T-helper 1 cell treated with Interleukin-12 subunit alpha and Interleukin-12 subunit beta and Interleukin-4 antibody, amounts not matched to agents 30 ng/mL and 1 ng/mL, for 36 hours (primary cell): ENCODE measurements around the gene MAPK7. TPM values are rescaled to one million over a fixed set of nuclear protein-coding genes. Genes with fewer than 3 reads are reported as not detected.

ENCODE experiments used
- intact Hi-C: fragments of 100-400 bp; cut with micrococcal nuclease; formaldehyde crosslinking; loops from one replicate; pipeline ENCODE4 v1.15.1; 2024
- total RNA-seq: library from RNA; stranded (reverse); gene quantifications from 2 replicates; pipeline ENCODE4 v1.2.3, GENCODE V29; 2022

The MAPK7 gene
- total RNA-seq, 1 donor from 2014 or later: 32.1 TPM

DNA sequence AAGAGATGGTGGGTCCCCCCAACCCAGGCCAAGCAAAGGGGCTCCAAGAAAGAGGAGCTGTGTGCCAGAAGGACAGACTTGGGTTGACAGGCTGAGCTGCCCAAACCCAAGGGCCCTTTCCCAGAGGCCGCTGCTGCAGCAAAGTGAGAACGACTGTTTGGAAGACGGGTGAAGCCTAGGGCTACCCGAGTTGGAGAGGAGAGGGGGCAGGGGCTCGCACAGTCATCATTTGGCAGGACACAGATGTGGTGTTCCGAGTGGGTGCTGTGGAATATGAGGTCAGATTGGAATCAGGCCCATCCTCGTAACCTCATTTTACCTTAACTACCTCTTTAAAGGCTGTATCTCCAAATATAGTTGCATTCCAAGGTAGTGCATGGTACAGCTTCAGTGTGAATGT lies 14.0 kb downstream of the MAPK7 start:
- intact Hi-C loops: no loop called here

DNA sequence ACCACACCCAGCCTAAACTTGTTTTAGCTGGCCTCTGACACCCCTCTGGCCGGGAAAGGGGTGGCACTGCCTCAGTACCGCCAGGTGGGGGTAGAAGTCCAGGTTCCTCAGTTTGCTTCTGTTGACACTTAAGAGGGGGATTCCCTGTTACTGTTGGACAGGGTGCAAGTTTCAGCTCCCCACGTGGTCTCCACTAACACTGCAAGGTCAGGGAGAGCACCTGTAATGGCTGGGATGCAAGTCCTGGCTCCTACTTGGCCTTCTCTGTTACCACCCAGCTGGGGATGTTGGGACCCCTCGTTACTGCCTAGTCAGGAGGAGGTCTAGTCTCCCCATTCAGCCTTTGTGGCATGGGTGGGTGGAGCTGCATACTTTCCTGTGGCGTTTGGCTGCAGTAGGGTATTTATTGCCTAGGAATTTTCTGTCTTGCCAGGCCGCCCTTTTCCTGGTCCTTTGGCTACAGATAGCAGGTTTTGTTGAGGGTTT lies 19.3 kb downstream of the MAPK7 start:
- intact Hi-C loops: no loop called here

DNA sequence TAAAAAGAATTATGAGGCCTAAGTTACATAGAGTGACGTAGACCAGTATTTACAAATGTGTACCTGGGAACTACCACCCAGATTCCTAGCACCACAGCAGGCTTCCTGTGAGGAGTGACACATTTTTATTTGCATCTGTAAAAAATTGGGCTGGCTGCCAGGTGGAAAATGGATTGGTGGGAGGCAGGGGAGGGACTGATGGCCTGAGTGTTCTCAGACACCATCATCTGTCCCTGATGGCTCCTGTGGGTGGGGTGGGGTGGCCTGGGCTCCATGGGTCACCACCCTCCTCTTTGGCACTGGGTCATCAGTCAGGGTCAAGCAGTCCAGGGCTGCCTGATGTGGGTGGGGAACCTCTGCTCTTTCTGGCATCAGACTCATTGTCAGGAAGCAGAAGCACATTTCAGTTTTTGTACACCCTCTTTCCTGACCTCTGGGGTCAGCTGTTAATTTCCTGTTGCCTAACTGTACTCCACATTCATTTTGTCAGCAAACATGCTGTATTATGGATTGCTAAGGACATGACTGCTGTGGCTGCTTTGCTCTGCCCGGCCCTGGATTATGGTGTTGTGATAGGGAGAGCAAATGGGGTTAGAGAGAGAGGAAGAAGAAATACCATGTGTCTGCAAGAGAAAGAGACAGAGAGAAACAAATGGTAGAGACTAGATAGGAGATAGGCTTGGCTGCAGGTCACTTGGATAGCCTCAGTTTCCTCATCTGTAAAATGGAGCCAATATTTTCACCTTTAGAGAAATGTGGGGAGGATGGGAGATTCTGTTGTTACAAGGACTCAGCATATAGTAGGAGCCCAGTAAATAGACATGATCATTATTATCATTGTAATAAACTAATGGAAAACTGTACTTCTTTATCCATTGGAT lies 20.2 kb downstream of the MAPK7 start:
- intact Hi-C loops: no loop called here

DNA sequence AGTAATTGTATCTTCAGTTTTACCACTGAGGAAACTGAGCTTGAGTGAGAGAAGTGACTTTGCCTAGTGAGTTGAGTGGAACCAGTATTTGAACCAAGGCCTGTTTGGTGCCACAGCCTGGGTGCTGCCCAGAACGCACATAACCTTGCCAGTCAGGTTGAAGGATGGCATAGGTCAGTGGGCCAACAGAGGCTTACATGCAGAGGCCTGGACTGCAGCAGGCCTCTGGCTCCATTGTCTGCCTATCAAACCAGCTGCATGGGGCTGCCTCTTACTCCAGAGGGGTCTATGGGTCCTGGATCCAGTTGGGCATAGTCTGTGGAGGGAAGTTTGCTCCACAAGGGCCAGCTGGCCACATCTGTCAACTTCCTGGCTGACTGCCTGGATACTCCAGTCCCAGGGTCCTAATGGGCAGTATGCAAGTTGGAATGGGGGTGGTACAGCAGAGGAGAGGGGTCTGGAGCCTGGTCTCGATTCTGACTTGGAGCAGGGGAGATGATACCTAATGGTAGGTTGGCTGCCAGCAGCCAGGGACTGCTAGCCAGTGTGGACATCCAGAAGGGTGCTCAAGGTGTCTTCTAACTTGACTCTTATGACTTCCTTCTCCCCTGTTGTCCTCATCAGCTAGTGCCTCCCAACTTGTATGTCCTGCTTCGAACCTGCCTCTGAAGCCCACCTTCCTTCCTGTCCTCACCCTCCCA lies 21.6 kb downstream of the MAPK7 start:
- intact Hi-C loops: no loop called here

DNA sequence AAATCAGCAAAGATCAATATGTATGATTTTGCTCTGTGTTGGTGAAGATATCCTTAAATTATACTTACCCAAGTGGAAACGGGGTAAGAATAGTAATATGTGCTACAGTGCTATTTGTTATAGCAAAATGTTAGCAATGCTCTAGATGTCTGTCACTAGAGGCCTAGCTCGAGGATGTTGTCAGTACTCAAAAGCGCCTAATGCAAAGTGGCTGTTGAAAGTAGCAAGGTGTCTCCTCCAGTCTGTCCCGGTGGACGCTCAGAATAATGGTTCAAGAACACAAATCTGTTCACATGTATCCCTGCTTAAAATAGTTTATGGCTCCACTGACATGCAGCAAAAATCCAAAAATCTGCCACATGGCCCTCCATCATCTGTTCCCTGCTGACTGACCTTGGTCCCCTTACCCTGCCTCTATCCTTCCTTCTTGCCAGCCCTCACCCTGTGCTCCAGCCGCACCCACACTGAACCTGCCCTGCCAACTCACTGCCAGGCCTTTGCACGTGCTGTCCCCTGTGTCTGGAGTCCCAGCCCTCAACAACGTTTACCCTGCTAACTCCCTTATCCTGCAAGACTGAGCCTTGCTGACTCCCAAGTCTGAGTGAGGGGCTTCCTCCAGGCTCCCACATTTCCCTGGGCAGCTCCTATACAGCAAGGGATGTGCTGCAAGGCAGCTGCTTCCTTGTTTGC lies 23.2 kb downstream of the MAPK7 start:
- intact Hi-C loops: no loop called here

DNA sequence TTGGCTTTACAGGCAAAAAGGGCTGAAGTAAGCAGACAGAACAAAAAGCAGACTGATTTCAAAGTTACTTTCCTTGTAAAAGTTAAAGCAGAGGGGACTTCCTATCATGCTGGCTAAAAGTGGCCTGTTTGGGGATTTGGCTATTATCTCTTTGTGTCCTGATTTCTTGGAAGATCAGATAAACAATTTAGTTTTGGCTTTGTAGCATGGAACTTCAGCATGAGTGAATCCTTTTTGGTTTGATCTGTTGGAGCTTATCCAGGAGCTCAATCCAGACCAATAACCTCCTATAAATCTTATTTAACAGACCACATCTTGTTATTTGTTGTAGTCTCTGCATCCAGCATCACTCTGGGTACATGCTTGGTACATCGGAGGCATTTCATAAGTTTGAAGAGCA lies 23.9 kb downstream of the MAPK7 start:
- intact Hi-C loops: no loop called here

DNA sequence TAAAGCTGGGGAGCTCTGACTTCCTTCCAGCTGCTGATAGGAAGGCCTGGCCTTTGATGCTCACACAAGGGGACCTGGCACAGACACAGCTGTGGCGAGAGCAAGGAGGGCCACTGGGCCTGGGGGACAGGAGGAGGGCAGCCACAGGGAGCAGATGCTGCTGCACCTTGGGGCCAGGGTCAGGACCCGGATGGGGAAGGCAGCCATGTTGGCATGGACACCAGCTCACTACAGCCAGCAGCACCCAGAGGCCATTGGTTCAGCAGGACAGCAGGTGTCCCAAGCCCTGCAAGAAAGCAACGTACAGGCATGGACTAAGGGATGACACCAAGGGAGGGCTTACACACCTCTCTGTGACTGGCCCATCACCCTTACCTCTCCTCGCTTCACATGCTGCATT lies 24.7 kb downstream of the MAPK7 start:
- intact Hi-C loops: no loop called here

DNA sequence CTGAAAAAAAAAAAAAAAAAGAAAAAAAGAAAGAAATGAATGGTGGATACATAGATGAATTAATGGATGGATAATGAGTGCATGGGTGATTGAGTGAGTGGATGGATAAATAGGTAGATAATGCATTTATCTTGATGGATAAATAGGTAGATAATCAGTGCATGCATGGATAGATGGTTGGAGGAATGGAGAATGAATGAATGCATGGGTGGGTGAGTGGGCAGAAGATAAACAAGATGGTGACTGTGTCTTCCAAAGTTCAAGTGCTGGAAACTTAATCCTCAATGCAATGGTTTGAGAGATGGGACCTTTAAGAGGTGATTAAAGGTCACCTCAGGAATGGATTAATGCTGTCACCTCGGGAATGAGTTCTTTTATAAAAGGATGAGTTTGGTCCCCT lies 26.0 kb downstream of the MAPK7 start:
- intact Hi-C loops: no loop called here

DNA sequence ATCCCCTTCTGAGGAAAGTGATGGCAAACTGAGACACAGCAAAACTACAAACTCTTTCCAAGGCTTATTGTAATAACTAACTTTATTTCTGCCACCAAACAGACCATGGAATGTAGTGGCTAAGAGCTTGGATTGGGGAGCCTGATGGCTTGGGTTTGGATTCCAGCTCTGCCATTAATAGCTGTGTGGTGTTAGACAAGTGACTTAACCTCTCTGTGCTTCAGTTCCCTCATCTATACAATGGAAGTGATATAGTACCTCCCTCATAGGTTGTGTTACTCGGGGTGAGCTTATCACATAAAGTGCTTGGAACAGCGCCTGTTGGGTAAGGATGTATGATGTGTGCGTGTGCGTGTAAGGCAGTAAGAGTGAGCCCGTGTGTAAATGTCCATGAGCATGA lies 26.8 kb downstream of the MAPK7 start:
- intact Hi-C loops: no loop called here

DNA sequence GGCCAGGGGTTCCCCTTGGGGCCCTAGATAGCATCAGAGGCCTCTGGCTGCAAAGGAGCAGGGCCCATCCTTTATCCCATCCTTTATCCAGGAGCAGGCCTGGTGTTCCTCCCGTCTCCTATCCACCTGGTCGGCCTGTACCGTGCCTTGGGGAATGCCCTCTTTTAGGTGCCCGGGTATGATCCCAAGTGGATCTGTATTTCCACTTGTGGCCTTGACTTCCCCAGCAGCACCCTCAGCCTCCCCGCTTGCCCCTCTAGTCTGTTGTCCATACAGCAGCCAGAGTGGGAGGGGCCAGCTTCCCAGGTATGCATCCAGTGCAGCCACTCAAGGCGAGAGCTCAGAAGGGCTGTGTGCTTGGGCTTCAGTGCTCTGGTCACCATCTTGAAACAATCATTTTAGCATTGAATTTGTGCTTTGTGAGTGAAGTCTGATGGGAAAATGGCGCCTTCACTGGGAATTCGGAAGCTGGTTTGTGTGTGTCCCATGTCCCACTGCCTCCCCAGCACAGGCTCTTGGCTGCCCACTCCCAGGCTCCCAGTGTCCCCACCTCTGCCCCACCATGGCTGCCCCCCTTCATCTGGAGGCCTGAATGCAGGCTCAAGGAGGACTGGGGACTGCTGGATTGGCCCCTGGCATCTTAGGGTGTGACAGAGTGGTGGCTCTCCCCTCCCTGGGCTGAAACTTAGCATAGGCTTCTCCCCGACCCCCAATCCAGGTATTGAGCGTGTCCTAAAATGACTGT lies 29.5 kb downstream of the MAPK7 start:
- intact Hi-C loops: no loop called here

DNA sequence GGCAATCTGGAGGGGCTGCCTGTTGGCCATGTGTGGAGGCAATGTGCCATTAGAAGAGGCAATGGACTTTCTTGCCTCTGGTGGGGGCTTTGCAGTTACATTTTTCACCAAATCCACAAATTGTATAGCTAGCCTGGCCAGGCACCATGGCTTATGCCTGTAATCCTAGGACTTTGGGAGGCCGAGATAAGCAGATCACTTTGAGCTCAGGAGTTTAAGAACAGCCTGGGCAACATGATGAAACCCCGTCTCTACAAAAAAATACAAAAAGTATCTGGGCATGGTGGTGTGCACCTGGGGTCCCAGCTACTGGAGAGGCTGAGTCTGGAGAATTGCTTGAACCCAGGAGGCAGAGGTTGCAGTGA lies 30.0 kb downstream of the MAPK7 start:
- intact Hi-C loops: no loop called here

DNA sequence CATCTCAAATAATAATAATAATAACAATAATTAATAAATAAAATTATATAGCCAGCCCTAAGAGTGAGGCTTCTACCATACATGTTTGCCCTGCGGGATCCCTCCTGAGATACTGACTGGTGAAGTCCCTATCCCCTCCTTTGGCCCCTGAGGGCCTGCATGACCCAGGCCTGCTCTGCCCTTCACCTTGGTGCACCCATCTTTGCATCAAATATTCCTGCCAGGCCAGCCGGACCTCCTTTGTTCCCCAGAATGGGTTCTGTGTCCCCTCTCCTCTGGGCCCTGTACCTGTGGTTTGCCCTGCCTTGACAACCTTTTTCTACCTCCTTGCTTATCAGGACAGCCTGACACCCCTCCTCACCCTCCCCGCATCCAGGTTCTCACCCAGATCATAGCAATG lies 30.8 kb downstream of the MAPK7 start:
- intact Hi-C loops: no loop called here

DNA sequence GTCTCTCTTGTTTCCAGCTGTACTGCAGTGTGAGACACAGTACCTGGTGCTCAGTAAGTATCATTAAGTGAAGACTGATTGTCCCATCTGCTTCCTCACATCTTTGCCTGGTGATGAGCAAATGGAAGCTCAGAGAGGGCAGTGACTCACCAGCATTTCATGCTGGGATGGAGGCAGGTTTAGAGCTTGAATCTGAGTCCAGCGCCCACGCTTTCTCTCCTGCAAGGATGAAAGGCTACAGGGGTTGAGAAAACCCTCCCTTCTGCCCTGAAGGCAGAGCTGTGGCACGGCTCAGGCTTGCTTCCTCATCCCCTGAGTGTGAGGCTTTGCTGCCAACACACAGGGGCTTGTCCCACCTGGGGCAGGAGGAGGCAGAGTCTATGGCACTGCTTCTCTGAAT lies 31.2 kb downstream of the MAPK7 start:
- intact Hi-C loops: no loop called here

DNA sequence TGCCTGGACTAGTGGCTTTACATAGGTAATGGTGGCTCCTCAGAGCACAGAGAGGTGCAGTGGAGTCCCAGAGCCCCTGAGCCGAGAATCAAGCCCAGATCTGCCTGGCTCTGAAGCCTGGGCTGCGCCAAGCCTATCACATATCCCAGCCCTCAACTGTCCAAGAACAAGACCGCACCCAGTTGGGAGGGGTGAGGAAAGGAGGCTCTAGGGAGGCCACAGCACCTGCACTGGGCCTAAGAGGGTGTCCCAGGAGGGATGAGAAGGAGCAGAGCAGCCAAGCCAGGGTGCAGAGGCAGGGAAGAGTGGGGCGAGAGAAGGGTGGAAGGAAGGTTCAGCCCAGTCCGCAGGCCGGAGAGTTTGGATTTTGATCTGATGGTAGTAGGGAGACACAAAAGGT lies 31.8 kb downstream of the MAPK7 start:
- intact Hi-C loops: no loop called here

DNA sequence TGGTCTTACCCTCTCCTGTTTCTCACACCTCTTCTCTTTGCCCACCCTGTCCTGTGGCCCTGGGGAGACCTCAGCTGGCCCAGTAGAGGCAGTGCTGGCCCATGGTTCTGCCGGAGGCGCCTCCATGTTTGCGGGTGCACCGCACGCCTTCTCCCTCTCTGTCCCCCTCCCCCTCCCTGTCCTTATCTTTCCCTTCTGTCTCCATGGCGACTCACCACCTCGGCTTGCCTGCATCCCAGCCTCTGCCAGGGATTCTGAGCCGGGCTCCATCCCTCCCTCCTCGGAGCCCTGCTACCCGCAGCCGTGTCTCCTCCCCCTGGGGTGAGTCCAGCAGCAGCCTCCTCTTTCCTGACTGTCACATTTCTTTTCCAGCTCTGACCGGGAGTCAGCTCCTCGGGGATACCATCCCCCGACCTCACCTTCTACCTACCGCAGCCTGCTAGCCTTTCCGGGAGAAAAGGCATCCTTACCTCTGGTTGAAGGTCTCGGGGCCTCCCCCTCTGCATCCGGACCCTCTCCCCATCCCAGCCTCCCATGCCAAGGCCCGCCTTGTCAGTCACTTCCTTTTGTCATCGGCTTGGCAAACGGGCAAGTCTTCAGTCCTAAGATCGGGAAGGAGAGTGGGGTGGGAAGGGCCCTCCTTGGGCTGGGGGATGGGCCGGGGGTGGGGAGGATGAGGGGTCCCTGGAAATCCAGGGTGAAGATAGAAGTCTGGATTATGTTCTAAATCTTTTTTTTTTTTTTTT lies 32.8 kb downstream of the MAPK7 start, which contains the start of gene RNF112:
TSS of gene RNF112 (plus strand) at position 358 of the 746 bp plus-strand sequence. CDS start at position 535, 177 bp downstream.
- intact Hi-C loops: no loop called here

DNA sequence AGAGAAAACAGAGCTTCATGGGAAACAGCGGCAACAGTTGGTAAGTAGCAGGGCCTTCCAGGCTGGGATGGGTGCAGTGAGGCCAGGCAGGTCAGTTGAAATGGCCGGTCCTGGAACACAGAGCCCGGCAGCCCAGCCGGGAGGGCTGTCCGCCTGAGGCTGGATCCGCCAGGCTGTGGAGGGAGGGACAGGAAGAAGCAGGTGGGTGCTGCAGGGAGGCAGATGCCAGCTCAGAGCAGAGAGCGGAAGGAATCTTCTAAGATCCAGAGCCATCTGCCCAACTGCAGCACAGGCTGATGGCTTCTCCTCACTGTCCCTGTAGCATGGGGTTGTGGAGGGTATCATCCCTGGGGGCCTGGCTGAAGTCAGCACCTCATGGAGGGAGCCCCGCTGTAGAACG lies 33.3 kb downstream of the MAPK7 start:
- intact Hi-C loops: no loop called here

DNA sequence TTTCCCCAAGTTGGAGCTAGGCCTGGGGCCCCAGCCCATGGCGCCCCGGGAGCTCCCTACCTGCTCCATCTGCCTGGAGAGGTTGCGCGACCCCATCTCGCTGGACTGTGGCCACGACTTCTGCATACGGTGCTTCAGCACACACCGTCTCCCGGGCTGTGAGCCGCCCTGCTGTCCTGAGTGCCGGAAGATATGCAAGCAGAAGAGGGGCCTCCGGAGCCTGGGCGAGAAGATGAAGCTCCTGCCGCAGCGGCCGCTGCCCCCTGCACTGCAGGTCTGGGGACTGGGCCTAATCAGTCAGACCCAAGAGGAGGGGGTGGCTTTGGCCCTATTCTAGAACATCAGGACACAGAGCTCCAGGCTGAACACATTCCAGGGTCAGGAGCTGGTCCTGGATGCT lies 34.2 kb downstream of the MAPK7 start:
- intact Hi-C loops: no loop called here

DNA sequence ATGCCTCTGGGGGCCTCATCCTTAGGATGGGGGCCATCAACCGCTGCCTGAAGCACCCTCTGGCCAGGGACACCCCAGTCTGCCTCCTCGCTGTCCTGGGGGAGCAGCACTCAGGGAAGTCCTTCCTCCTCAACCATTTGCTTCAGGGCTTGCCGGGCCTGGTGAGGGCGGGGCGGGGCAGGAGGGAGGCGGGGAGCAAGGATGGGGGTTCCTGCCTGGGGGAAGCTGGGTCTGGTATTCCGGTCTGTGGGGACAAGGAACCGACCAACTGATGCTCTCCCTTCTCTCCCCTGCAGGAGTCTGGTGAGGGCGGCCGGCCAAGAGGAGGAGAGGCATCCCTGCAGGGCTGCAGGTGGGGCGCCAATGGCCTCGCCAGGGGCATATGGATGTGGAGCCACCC lies 34.7 kb downstream of the MAPK7 start:
- intact Hi-C loops: no loop called here

DNA sequence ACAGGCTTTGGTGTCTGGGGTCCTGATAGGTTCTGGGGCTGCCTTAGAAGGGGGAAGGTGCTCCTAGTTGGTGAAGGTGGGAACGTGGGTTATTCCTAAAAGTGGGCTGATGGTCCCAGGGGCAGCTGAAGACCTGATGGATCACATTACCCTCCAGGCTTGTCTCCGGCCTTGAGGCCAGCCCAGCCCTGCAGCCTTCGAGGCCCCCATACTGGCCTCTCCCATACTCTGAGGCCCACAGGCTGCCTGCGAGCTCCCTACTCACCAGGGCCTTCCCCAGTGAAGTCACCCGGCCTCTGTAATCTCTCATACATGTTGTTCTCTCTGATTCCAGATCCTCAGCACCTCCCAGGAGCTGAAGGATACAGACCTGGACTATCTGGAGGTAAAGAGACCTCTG lies 35.5 kb downstream of the MAPK7 start:
- intact Hi-C loops: no loop called here

DNA sequence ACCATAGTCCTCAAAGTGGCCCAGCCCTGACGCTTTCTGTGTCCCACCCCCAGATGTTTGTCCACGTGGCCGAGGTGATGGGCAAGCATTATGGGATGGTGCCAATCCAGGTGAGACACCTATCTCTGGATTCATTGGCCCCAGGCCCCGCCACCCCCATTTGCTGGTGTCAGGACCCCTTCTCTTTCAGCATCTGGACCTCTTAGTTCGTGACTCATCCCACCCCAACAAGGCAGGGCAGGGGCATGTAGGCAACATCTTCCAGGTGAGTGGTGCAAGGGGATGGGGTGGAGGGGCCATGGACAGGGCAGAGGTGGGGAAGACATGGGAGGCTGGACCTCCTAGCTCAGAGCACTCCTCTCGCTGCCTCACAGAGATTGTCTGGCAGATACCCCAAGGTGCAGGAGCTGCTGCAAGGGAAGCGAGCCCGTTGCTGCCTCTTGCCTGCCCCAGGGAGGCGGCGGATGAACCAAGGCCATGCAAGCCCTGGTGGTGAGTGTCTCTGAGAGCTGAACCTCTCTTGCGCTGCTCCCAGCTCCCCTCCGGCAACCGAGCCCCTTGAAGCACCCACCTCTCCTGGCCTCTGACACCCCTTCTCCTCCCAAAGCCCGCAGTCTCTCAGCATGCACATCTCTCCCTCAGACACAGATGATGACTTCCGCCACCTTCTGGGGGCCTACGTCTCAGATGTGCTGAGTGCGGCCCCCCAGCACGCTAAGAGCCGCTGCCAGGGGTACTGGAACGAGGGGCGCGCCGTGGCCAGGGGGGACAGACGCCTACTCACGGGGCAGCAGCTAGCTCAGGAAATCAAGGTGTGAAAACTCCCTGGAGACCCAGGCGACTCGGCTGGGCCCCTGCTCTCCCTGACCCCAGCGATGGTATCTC lies 36.3 kb downstream of the MAPK7 start:
- intact Hi-C loops: no loop called here
